Hindlimb muscle (tissue), 1 donor: ENCODE results near the gene PRG2. TPM values are rescaled to one million over a fixed set of nuclear protein-coding genes. Genes with fewer than 3 reads are reported as not detected.

Experiments
- DNase-seq: peaks from one replicate; pipeline ENCODE4 v3.0.0-alpha.2; 2013
- polyA plus RNA-seq: library from polyadenylated mRNA; unstranded; fragments of 120-200 nt; gene quantifications from one replicate; pipeline ENCODE4 v1.2.1, GENCODE V29; 2013; ENCODE audit not compliant: insufficient read length

Gene PRG2
- polyA plus RNA-seq, 1 donor = 0.62 TPM

DNA sequence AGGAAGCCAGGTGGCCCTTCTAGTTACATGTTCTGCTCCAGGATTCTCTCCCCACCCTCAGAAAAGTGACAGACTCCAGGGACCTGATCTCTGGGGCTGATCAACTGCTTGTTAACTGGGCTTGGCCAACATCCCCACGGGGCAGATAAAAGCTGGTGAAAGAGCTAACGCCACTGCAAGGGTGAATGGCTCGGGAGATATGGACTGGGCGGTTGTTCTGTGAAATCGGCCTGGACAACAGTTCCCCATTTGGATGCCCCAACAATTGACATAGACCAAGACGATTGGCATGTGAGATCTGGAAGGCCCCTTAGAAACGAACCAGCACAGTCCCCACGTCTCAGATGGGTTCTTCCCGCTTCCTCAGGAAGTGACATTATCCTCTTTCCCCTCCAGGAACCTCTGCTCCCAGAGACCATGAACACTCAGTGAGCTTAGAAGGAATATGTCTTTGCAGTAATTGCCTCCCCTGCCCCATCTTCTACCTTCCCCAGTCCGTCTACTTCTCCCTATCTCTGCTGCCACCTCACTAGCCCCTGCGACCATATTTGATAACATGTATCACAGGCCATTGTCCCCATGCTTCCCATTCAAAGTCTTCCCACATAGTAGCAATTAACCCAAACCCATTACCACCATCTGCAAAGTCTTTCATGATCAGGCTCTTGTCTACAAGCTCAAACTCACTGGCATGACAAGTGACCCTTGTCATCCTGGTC is 5.6 kb upstream of the PRG2 start:
- no peak for DNase-seq

GRCh38 chr11:57394203-57394965 is 3.9 kb upstream of the PRG2 start:
- no peak for DNase-seq

DNA sequence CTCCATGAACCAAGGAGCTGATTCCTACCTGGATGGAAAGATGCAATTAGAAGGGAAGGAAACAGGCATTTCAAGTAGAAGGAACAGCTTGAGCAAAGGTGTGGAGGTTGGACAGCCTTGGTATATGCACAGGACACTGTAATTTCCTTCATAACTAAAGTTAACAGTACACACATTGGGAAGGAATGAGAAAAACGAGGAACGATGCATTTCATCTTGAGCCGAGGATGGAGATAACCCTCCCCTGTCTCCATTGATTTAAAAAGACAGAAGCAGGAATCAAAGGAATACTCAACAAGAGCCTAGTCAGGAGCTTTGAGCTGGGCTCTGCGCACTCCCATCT is 2.3 kb upstream of the PRG2 start:
- no peak for DNase-seq

GRCh38 chr11:57392066-57392762 is 1.8 kb upstream of the PRG2 start:
- DNase-seq = no peak

GRCh38 chr11:57391539-57391938 is 1.1 kb upstream of the PRG2 start:
- no peak for DNase-seq

GRCh38 chr11:57391111-57391510 is 661 bp upstream of the PRG2 start:
- DNase-seq = no peak

DNA sequence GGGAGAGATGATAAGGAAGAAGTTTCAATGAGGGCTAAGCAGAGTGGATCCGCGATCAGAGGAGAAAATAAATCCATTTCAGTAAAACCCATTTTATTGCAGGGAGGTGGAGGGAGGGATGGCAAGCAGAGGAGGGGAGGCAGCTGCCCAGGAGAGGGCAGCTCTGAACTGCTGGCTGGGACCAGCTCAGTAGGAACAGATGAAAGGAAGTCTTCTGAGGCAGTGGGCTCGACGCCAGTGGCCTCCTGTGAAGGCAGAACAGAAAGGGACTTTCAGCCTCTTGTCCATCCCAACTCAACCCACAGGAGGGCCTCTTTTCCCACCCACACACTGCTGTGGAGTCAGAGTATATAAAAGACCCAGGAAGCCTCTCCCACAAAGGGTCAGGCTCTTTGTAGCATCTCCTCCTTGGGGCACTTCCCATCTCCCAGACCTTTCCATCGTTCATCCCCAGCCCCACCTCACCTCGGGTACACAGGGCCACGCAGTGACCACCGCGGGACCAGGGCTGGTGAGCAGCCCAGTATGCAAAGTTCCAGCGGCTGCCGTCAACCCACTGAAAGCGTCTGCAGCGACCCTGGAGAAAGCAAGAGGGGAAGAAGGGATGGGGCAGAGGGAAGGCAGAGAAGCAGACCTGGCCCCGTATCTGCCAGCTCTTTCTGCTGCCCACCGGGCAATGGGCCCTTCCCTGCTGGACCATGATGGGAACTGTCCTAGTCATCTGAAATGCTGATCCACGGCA is 3.0 kb downstream of the PRG2 start:
- no peak for DNase-seq

- DNase-seq = no peak
Measured at GRCh38 chr11:57386178-57386940, 4.1 kb downstream of the PRG2 start.

DNA sequence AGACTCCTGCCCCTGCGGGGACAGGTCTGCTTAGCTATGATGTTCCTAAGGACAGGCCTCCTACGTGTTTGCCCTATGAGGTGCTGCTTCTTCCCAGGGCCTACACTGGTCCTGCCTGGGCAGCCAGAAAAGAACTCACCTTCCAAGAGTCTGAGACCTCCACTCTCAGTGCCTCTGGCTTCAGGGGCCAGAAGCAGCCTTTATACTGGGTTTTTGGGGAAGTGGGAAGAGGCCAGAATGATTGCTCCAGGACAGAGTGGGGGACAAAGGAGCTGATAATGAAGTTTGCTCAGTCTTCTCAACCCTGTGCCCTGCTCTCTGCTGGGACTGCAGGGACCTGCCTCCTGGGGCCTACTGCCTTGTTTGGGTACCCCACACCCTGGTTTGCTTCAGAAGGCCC is 9.5 kb downstream of the PRG2 start, which contains the start of gene PRG3:
PRG3 (minus strand) TSS at position 176 of the 400 bp plus-strand sequence. CDS start 442 bp downstream, outside the sequence.
- no peak for DNase-seq

DNA sequence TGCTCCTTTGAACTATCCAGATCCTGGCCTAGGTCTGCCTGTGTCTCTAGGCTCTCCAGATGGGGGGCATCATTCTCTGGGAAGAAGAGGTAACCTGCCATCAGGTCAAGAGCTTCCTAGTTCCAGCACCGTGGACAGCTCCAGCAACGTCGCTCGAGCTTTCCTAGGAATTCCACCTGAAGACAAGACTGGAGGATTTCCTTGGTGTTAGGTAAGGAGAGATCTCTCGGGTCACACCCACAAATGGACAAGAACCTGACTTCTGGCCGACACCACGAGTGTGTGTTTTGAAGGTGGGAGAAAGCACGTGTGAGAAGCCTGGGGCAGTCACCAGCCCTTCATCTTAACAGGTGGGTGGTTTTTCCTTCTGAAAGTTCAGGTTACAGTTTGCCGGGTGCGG is 10.7 kb downstream of the PRG2 start:
- no peak for DNase-seq

GRCh38 chr11:57378186-57378585 is 12.3 kb downstream of the PRG2 start:
- no peak for DNase-seq

DNA sequence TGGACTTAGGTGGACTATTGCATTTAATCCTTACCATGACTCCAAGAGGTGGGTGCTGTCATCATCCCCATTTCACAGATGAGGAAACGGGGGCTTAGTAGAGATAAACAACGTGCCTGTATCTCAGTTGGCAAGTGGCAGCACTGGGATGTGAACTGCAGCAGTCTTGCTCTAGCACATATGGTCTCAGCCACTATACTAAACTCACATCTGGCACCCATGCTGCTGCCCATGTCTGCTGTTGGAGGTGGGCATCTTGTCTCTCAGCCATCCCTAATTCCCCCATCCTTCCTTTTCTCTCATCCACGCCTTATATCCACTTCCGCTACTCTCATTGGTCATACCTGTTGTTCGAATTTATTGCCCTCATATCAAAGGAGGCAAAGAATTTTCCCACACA is 13.3 kb downstream of the PRG2 start:
- DNase-seq = no peak

GRCh38 chr11:57376095-57377090 is 14.1 kb downstream of the PRG2 start:
- DNase-seq = no peak

GRCh38 chr11:57375490-57375889 is 15.0 kb downstream of the PRG2 start:
- no peak for DNase-seq

- DNase-seq = no peak
Measured at GRCh38 chr11:57374966-57375365, 15.5 kb downstream of the PRG2 start.

DNA sequence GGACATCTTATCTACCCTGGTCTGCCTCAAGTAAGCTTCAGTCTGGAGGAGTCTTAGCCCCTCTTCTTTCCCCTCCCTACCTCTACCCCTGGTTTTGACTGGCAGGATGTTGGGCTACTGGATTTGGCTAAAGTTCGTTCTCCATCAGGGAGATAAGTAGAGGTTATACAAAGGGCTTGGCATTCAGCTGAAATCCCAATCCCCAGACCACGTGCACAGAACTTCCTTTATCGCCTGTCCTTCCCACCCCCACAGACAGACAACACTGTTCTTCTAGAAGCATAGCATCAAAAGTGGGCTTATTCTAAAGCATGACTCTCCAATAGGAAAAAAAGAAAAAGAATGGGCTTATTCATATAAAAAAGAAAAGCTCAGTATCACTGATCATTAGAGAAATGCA is 17.3 kb downstream of the PRG2 start:
- DNase-seq = no peak

GRCh38 chr11:57370941-57371340 is 19.5 kb downstream of the PRG2 start:
- no peak for DNase-seq

DNA sequence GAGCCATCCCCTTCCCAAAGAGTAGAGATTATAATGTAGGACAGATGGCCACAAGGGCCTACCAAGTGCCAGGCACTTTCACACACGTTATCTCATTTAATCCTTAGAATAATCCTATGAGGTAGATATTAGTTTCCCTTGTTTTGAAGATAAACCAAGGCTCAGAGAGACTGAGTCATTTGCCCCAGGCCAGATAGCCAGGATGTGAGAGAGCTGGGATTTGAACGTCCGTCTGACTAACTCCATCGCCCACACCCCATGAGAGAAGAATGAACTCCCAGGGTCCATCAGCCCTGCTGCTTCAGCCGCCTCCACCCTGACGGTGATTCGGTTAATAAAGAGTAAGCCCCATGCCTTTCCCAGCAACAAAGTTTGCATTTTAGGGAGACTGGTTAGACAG is 20.2 kb downstream of the PRG2 start:
- no peak for DNase-seq

DNA sequence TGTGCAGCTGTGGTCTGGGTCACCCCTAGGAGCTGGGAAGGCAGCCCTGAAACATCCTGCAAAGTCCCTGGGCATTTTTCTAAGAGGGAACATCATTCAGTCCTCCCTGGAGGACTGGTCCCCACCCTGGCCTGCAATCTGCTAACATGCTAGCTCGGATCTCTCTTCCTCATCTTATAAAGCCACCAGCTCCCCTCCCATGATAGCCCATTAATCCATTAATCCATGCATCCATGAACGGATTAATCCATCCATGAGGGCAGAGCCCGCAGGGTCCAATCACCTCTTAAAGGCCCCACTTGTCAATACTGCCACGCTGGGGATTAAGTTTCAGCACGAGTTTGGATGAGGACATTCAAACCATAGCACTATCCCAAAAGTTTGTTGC is 21.6 kb downstream of the PRG2 start:
- DNase-seq = no peak

DNA sequence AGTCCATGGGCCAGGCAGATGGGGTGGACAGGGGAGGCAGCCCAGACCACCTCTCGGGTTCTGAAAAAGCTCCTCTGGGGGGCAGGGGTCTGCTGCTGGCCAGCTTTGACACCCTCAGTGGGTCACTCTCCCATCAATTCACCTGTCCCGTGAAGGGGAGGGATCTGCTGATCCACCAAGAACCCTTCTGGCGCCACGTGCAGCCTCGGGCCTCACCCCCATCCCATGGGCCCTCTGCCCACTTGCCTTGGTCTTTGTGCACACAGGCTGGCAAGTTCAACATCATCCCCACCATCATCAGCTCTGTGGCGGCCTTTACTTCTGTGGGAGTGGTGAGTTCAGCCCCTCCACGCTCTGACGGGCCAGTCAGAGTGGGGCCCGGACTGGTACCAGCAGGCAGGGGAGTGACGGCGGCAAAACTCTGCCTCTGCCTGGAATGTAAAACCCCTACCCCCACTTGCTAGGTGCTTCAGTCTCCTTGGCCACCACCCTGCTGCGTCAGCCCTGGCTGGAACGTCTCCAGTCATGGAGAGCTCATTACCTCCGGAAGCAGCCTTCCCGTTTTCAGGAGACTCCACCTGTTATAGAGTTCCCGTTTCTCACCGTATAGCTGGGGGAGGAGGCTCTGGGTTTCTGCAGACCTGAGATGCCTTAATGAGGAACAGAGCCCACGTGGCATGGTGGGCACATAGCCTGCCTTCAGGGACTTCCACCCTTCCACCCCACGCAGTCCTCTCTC is 22.2 kb downstream of the PRG2 start:
- DNase-seq = no peak
